ENCODE measurements around the gene GUCY1A1.
A peak's percentile ranks its signal among the peaks of the same experiment; 100 is the strongest.

The GUCY1A1 gene

DNA sequence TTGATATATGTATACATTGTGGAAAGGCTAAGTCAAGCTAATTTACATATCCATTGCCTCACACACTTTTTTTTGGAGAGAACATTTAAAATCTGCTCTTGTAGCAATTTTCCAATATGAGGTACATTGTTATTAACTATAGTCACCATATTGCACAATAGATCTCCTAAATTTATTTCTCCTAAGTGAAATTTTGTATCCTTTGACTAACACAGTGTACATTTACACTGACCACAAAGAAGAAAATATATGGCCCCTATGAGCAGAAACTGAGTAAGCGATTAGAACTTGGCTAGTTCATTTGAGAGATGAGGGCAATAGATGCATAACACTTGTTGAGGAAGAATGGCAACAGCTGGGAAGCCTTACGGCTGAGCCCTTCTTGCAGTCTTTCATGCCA lies 71.9 kb downstream of the GUCY1A1 start:
- DNase-seq (ENCODE audit: low read depth): peak; percentile 91

DNA sequence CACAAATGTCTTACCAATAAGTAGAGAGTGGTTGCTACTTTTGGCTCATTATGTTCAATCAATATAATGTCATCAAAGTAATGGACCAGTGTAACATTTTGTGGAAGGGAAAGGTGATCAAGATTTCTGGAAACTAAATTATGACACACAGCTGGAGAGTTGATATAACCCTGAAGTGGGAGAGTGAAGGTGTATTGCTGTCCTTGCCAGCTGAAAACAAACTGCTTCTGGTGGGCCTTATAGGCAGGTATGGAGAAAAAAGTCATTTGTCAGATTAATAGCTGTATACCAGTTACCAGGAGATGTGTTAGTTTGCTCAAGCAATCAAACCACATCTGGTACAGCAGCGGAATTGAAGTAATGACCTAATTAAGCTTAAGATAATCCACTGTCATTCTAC lies 74.9 kb downstream of the GUCY1A1 start:
- DNase-seq (ENCODE audit: low read depth): no peak

DNA sequence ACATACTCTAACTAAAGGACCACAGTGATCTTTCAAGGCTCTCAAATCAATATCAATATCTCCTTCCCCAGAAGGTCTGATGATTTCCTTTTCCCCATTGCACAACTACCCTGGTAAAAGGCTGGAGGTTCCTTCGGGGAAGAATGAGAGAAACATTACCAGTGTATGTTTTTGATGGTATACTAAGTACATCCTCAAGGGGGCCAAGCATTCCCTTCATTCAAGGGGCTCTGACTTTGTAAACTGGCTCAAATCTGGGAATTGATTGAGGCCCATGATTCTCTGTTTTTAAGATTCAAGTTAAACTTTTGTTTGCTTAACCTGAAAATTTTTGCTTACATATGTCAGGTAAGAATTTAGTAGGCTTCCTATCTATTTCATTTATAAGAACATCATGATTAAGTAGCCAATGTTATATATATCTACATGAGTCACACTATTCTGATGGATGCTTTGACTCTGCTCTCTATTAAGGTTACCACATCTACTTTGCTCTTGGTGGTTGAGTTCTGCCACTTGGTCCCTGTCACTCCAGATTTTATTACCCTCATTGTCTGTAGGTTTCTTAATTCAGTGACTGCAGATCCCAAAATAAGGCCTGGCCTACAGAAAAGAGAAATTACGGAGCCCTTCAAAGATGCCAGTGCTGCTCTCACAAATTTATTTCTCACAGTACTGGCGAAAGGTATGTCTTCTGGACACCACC lies 75.8 kb downstream of the GUCY1A1 start:
- no peak for DNase-seq (ENCODE audit: low read depth)

DNA sequence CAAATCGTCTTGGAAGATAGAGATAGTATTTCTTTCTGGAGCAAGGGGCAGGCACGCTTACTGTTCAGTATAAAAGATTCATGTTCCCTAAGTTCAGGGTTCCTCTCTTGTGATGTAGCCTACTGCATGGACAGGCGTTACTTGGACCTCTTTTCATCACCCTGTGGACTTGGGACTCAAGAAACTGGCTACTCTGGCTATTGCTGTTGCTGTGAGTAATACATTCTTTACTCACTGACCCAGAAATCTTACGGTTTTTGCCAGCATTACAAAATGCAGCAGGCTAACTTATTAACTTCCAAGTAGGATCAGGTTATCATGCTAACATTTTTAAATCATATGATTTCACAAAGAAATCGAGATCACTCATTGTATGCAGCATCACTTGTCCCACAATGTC lies 79.3 kb downstream of the GUCY1A1 start:
- peak; percentile 88 for DNase-seq (ENCODE audit: low read depth)

DNA sequence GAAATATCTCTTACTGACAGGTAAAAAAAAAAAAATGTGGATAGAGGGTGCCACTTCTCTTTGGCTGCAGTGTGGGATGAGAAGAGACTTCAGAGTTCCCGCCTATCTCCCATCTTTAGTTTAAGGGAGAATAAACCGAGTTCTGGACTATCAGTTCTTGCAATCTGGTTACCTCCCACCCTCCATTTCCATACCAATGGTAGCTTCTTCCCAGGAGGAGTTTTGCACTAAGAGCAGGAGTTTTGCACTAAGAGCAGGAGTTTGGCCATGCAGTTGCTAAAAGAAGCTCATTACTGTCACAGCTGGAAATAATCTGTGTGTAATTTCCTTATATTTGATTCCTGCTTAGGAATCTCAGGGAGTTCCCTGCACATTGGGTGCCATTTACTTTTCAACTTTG lies 81.4 kb downstream of the GUCY1A1 start:
- no peak for DNase-seq (ENCODE audit: low read depth)

DNA sequence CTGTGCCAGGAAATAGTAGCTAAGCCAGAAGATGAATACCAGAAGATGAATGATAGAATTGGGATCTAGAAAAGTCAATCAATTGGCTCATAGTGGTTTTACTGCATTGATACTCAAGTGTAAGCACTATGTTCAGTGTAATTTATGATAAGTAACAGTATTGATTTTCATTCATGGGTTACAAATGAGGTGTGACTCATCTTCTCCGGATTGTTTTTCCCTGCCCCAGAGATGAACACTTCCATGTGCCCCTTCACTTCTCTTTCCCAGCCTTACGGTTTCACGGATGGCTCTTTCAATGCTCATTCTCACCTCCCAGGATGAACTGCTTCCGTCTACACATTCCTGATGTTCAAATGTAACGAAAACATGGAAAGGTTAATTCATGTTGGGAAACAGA lies 82.4 kb downstream of the GUCY1A1 start:
- no peak for DNase-seq (ENCODE audit: low read depth)

DNA sequence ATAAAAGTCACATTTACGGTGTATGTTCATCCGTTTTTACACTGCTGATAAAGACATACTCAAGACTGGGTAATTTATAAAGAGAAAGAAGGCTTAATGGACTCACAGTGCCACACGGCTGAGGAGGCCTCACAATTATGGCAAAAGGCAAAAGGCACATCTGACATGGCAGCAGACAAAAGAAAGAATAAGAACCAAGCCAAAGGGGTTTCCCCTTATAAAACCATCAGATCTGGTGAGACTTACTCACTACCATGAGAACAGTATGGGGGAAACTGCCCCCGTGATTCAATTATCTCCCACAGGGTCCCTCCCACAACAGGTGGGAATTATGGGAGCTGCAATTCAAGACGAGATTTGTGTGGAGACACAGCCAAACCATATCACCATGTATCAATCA lies 84.9 kb downstream of the GUCY1A1 start:
- DNase-seq (ENCODE audit: low read depth): no peak

DNA sequence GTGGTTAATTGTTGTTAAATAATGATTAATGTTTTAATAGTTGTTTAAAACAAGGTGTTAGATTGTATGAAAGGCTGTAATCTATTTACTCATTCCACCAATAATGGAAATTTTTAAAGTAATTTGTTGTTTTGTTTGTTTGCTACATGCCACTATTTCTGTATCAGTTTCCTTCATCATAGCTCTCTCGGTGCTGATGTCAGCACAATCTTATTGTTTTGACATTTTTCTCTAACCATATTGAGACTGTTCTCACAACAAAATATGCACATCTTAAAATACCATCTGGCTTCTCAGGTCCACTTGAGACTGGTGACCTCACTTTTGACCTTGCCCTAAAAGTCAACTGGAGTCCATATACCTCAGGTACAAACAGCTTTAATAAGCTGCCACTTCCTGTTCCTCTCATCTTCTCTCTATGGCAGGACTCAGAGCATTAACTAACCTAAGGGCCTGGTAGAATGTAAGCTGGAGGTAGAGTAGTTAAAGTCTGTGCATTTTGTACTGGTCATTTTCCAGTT lies 91.2 kb downstream of the GUCY1A1 start:
- DNase-seq (ENCODE audit: low read depth): no peak

DNA sequence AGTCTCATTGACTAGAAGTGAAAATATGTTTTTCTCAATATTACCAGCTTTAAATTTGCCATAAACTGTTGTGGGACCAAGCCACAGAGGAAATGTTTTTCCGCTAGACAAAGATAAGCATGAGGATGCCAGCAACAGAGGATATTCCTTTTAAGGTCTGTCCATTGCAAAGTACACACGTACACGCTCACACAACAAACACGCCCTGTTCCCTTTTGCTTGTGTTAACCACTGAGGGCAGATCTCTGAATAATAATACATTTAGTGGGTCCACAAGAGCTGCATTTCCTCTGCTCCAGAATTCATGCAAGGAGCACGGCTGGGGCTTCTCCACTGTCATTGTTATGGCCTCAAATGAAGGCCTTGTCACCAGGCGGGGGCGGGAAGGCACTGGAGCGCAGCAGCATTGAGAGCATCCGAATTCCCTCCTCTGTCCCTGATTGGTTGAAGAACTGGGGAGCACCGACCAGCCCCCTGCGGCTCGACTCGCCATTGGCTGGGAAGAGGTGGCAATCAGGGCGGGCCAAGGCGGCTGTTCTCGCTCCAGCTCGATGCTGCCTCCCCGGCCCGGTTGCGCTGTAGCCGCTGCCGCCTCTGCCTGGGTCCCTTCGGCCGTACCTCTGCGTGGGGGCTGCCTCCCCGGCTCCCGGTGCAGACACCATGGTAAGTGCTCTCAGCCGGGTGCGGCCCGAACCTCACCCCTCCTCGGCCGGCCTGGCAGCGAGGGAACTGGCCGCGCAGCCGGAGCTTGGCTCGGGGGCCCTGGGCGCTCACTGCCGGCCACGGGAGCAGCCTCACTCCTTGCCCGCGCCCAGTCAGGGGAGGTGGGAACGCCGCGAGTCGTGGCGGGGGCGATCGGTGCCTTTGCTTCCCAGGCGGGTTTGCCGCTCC lies 92.1 kb downstream of the GUCY1A1 start, which contains the start of gene GUCY1B1:
TSS of gene GUCY1B1 (plus strand) at position 541 of the 891 bp plus-strand sequence. CDS start at position 661, 120 bp downstream.
- peak; percentile 95 for DNase-seq (ENCODE audit: low read depth)

DNA sequence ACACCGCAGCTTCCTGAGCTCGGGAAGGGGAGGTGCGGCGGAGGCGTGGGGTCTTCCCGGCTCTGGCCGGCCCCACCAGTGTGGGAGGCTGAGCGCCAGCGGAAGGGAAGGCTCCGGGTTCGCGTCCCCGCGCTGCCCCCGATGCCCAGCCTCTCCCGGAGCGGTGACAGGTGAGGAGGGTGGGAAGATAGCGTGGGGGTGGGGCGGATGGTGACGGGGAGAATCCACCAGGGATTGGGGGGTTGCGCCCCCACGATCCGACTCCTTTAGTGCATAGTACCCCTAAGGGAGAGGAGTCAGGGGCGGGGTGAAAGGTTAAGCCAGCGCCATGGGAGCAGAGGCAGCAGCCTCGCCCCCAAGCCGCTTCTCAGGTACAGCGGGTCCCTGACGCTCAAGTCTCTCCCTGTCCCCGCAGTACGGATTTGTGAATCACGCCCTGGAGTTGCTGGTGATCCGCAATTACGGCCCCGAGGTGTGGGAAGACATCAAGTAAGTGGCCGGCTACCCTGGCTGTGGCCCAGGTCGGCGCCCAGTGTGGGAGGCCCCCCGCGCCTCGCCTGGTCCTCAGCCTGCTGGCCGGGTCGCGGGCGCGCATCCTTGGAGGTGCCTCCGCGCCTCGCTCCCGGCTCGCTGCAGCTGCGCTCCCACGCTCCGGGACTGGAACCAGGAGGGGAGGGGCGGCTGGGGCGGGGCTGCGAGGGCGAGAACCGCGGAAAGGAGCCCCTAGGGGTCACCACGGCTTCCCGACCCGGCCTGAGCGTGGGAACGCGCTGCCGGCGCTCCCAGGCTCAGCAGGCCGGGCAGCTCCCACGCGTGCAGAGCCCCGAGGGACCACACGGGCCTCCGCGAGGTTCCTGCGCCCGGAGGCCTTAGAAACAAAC lies 93.0 kb downstream of the GUCY1A1 start:
- peak; percentile 15 for DNase-seq (ENCODE audit: low read depth)

DNA sequence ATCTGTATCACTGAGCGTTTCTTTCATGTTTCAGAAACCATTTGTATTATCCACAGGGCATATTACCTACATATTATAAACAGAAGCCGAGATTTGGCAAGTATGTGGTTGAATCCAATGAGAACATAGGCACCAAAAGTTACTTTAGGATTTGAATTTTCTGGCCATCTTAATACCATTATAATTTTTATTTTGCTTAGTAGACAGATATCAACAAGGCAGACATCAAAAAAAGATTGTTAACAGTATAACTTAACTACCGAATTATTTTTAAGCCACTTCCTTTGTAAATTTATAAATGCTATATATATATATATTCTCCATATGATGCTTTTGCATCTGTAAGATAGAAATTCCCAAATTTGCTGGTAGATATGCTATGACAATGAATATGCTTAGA lies 94.4 kb downstream of the GUCY1A1 start:
- no peak for DNase-seq (ENCODE audit: low read depth)

DNA sequence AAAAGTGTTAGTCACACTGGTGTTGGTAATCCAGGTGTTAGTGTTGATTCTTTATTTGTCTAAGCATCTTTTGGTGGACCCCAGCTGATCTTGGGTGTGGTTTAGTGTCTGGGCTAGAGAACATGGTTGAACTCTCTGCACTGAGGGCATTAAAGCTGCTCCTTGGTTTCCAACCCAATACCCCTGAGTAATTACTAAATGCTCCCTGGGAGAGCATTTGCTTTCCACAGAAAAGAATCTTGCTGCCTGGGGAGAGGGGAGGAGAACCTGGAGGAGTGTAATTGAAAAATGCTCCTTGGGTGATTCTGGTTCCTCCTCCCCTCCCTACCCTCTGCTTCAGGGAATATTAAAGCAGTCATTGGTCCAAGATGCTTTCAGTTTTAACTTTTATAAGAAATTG lies 95.3 kb downstream of the GUCY1A1 start:
- DNase-seq (ENCODE audit: low read depth): no peak

DNA sequence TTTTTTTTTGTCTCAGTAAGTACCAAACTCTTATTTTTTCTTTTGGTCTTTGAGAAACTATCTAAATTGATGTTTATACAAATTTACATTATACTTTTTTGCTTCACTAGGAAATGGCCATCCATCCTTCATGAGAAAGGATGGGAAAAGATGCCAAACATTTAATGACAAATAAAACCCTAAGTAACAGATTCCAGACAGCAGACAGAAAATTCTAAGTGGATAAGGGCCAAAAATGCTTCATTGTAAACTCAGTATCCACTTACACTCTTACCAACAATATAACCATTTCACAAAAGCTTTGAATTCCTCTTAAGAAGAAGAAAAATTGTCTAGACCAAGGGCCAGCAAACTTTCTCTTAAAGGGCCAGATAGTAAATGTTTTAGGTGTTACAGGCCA lies 95.7 kb downstream of the GUCY1A1 start:
- DNase-seq (ENCODE audit: low read depth): peak; percentile 77

DNA sequence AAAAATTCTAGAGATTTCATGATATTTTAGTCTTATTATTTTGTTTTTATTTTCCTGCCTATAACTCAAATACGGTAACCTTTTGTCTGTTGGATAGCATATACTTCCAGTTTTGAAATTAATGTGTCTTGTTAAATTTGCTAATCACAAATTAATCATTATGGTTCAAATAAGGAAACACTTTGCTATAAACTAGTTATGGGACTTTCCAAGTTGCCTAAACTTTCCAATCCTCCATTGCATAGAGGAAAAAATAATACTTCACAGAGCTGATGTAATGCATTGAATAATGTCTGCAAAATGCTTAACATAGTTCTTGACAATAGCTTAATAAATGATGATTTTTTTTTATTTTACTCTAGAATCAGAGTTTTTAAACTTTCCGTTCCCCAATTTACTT lies 96.9 kb downstream of the GUCY1A1 start:
- no peak for DNase-seq (ENCODE audit: low read depth)

DNA sequence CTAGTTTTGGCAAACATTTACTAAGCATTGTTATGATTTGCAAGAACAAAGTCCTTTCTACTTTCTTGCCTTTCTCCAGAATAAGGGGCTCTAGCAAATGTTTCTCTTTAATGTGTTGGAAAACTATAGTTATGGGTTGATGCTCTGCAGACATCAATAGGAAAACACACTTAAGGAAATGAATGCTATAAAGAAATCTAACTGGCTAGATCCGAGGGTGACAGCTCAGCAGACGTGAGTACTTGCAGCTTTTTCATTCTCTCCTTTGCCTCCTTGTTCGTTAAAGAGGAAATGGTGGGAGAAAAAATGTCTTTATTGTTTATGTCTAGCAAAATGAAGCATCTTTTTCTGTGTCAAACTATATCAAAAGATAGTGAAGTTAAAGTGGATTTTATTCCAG lies 98.5 kb downstream of the GUCY1A1 start:
- no peak for DNase-seq (ENCODE audit: low read depth)

DNA sequence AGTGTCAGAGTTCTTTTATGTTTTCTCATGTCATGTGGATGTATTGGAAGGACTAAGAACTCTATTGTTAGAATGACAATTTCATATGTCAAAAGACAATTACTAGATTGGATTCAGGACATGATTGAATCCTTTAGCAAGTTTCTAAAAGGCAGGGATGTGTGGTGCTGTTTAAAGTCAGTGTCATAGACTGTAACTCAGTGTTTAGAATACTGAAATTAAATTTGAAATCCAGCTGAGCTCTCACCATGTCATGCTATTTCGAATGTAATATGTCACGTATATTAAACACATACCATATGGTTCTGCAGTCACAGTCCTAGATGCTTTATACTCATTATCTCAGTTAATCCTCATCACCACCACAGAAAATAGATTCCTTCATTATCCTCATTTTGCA lies 100.0 kb downstream of the GUCY1A1 start:
- DNase-seq (ENCODE audit: low read depth): no peak

DNA sequence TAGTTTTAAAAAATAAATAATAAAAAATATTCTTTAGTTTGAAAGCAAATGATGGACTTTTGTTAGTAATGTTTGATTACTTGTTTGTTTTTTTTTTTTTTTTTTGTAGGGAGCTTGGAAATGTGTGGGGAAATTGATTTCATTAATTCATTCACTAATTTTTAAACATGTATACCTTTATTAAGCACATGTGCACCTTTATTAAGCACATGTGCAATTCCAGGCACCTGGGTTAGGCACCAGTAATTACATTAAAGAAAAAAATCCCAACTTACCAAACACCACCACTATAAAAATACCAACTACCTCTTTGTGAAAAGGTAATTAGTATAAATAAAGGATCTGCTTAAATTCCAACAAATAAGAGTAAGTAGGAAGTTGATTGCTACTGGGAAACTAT lies 101.7 kb downstream of the GUCY1A1 start:
- DNase-seq (ENCODE audit: low read depth): no peak

DNA sequence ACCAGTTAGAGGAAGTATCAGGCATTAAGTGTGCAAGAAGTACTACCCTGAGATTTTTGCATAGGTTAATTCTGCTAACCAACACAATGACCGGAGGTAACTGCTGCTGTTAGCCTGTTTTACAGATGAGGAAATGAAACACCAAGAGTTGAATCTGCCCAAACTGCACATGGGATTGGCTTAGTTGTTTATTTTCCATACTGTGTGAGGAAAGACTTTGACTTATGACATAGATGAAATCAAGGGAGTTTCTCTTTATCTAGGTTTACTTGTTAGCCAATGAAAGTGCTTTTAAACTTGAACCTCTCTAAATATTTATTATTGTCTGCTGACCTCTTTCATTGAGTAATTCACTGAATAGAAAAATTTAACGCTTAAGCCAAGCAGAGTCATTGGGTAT lies 102.4 kb downstream of the GUCY1A1 start:
- DNase-seq (ENCODE audit: low read depth): peak; percentile 32

DNA sequence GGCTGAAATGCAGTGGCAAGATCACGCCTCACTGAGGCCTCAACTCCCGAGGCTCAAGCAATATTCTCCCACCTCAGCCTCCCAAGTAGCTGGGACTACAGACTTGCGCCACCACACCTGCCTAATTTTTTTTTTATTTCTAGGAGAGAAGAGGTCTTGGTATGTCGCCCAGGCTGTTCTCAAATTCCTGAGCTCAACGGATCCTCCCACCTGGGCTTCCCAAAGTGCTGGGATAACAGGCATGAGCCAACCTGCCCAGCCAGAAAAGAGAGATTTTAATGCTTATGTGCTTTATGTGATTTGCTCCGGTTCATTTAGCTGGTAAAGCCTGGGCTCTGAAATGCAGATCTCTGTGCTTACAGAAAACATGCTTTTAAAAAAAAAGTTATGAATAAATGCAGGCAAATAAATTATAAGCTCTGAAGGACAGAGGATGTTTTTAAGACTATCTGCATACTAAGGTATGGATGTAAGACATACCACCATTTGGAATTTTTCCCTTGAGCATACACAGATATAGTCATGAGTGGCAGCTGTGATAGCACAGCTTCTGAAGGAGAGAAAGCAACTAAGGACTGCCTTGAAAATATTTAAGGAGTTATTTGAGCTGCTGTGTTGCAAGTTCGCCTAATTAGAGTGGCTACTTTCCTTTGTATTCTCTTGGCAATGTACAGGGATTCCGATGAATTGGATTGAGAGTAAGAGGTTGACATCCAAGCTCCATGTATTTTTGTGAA lies 106.0 kb downstream of the GUCY1A1 start:
- DNase-seq (ENCODE audit: low read depth): peak; percentile 76

DNA sequence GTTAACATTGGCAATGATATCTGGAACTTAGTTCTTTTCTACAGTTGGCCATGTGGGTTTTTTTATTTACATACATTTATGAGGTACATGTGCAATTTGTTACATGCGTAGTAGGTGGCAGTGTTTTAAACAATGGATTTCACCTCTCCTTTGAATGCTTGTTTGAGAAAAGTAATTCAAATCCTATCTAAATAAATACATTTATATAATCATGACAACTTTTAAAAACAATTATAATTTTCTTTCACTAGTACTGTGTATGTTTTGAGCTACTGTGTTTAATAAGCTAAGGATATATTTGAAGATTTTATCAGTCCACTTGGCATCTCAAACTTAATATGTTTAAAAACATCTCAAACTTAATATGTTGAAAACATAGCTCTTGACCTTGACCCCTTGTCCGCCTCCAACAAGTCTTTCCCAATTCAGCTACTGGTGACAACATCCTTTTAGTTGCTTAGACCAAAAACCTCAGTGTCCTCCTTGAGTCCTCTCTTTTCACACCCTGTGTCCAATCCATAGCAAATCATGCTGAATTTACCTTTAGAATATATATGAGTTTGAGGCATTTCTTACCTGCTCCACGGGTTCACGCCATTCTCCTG lies 106.7 kb downstream of the GUCY1A1 start:
- DNase-seq (ENCODE audit: low read depth): peak; percentile 35

DNA sequence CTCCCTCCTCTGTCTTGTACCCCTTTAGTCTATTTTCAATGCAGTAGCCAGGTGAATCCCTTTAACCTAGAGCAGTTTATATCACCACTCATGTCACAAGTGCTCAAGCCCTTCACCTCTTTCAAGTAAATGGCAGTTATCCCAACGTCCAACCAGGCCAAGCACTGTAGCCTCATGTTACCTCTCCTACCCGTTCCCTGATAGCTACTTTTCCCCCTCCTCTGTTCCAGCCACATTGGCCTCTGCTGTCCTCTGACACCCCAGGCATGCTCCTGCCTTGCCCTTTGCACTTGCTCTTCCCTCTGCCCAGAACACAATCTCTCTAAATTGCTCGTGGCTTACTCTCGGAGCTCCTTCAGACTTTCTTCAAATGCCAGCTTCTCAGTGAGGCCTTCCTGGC lies 107.4 kb downstream of the GUCY1A1 start:
- no peak for DNase-seq (ENCODE audit: low read depth)
